Suprapubic skin (tissue), 3 donors: ENCODE data around the gene TUBG1.

Source experiments
- EP300 ChIP-seq: sonication (generic); formaldehyde crosslinking; IDR thresholded peaks from one replicate; pipeline ENCODE4 v1.6.1; 2017; ENCODE audit warnings: antibody characterized with exemption
- POLR2A ChIP-seq, 2 donors: fragments of 450-650 bp; IDR thresholded peaks; one replicate each; pipeline ENCODE4 v1.6.1; 2017; ENCODE audit warnings: antibody characterized with exemption in 2 of 2, mild to moderate bottlenecking in 2 of 2, moderate library complexity in 2 of 2
- TF ChIP-seq, protein P1 (sequence below), 2 donors: fragments of 200-600 bp in 1 of 2; fragments of 450-650 bp in 1 of 2; sonication (generic) in 1 of 2; IDR thresholded peaks; one replicate each; pipeline ENCODE4 v1.5.1; 2016 to 2019; ENCODE audit warnings: antibody characterized with exemption in 2 of 2, mild to moderate bottlenecking in 1 of 2, moderate library complexity in 1 of 2

DNA sequence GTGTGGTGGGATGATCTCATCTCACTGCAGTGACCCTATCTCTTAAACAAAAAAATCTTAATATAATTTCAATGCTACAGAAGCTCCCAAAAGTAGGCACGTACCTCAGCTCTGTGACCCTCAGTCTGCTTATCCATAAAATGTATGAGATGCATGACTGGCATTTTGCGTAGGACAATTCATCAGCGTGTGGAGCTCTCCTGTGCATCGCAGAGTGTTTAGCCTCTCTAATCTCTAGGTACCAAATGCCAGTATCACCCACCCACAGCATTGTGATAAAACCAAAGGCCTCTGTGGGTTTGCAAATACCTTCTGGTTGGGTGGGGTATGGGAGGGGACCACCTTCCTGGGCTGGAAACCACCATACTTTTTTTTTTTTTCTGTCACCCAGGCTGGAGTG is 30.6 kb downstream of the TUBG1 start:
- TF ChIP-seq, protein P1, sequence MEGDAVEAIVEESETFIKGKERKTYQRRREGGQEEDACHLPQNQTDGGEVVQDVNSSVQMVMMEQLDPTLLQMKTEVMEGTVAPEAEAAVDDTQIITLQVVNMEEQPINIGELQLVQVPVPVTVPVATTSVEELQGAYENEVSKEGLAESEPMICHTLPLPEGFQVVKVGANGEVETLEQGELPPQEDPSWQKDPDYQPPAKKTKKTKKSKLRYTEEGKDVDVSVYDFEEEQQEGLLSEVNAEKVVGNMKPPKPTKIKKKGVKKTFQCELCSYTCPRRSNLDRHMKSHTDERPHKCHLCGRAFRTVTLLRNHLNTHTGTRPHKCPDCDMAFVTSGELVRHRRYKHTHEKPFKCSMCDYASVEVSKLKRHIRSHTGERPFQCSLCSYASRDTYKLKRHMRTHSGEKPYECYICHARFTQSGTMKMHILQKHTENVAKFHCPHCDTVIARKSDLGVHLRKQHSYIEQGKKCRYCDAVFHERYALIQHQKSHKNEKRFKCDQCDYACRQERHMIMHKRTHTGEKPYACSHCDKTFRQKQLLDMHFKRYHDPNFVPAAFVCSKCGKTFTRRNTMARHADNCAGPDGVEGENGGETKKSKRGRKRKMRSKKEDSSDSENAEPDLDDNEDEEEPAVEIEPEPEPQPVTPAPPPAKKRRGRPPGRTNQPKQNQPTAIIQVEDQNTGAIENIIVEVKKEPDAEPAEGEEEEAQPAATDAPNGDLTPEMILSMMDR (IDR thresholded peaks at IDR 0.05), result no peak
- no peak for TF ChIP-seq EP300
- TF ChIP-seq POLR2A (IDR thresholded peaks at IDR 0.05), result no peak
